Spleen (tissue), 11 donors: ENCODE measurements around the gene ERICH3. TPM values are rescaled to one million over a fixed set of nuclear protein-coding genes. Genes with fewer than 3 reads are reported as not detected.

Experiments
- DNase-seq: peaks from one replicate; pipeline ENCODE4 v3.0.0-alpha.2; 2020
- H3K27ac ChIP-seq, 8 donors: fragments of 200-600 bp; sonication (generic) in 7 of 8; 1 replicate in 4 of 8; 2 replicates in 4 of 8; pipeline versions ENCODE4 v1.5.0 to v1.8.0; 2016 to 2021; ENCODE audit warnings: inconsistent platforms in 4 of 8, mild to moderate bottlenecking in 4 of 8, moderate library complexity in 1 of 8
- H3K27me3 ChIP-seq, 7 donors: fragments of 200-600 bp; sonication (generic) in 6 of 7; replicated peaks in 1 of 7; 1 replicate in 4 of 7; 2 replicates in 3 of 7; pipeline versions ENCODE4 v1.5.0 to v1.8.0; 2016 to 2021; ENCODE audit warnings: inconsistent platforms in 3 of 7, mild to moderate bottlenecking in 1 of 7
- H3K36me3 ChIP-seq, 6 donors: fragments of 200-600 bp; sonication (generic) in 5 of 6; 1 replicate in 4 of 6; 2 replicates in 2 of 6; pipeline versions ENCODE4 v1.5.0 to v1.8.0; 2016 to 2021; ENCODE audit warnings: inconsistent platforms in 2 of 6
- H3K4me1 ChIP-seq, 6 donors: fragments of 200-600 bp; sonication (generic) in 5 of 6; 1 replicate in 3 of 6; 2 replicates in 3 of 6; pipeline versions ENCODE4 v1.5.0 to v1.8.0; 2016 to 2021; ENCODE audit warnings: inconsistent platforms in 3 of 6
- H3K4me3 ChIP-seq, 8 donors: fragments of 200-600 bp; sonication (generic) in 7 of 8; 1 replicate in 4 of 8; 2 replicates in 4 of 8; pipeline versions ENCODE4 v1.5.0 to v1.8.0; 2016 to 2021; ENCODE audit warnings: inconsistent platforms in 4 of 8, mild to moderate bottlenecking in 4 of 8, moderate library complexity in 2 of 8
- H3K9me3 ChIP-seq, 8 donors: fragments of 200-600 bp; sonication (generic) in 7 of 8; 1 replicate in 4 of 8; 2 replicates in 4 of 8; pipeline versions ENCODE4 v1.5.0 to v1.8.0; 2016 to 2021; ENCODE audit warnings: inconsistent platforms in 4 of 8
- CTCF ChIP-seq, 11 experiments: fragments of 200-600 bp in 7 of 11; fragments of 450-650 bp in 4 of 11; sonication (generic) in 4 of 11; IDR thresholded peaks in 8 of 11; conservative IDR thresholded peaks in 3 of 11; 1 replicate in 7 of 11; 2 replicates in 4 of 11; pipeline versions ENCODE4 v1.4.0 to v1.8.0; 2016 to 2021; ENCODE audit warnings: antibody characterized with exemption in 11 of 11, inconsistent platforms in 4 of 11, mild to moderate bottlenecking in 1 of 11
- POLR2A ChIP-seq, 3 donors: fragments of 450-650 bp; IDR thresholded peaks; one replicate each; pipeline ENCODE4 v1.5.1; 2017; ENCODE audit warnings: antibody characterized with exemption in 3 of 3, mild to moderate bottlenecking in 1 of 3
- POLR2AphosphoS5 ChIP-seq, 3 donors: sonication (generic); formaldehyde crosslinking; IDR thresholded peaks; one replicate each; pipeline ENCODE4 v1.5.1; 2017; ENCODE audit warnings: antibody characterized with exemption in 3 of 3
- WGBS, 5 donors: extraction: QIAGEN DNeasy Blood & Tissue Kit in 3 of 5; methylation state at CpG; one replicate each; pipeline versions ENCODE4 v1.1.5 to v1.1.7; 2013 to 2018; 5-methylcytosine and 5-hydroxymethylcytosine counted together
- intact Hi-C: fragments of 100-400 bp; cut with DNase I; formaldehyde crosslinking; loops from one replicate; pipeline ENCODE4 v1.15.0; 2023; ENCODE audit warnings: low total_unique reads
- polyA plus RNA-seq, 3 donors: library from polyadenylated mRNA; stranded (reverse); fragments of 200-250 nt; gene quantifications; one replicate each; pipeline ENCODE4 v1.2.1, GENCODE V29; 2013
- total RNA-seq, 7 donors: library from RNA; depleted of rRNA in 3 of 7; stranded (reverse); fragments of >200 nt in 3 of 7; fragmentation: NEBNext Ultra II Directional in 4 of 7; extraction: Animal tissue kit (Norgen Biotek cat#: 25700) in 4 of 7; gene quantifications; one replicate each; pipeline versions ENCODE4 v1.1.0 to v1.2.1, GENCODE V29; 2016 to 2021
- donor health status: healthy with polysubstance abuse.
- donor health status: DM: no; HTN: no; CAD: no; lungs with moderate emphysema.
- donor health status: DM: no; HTN: no; CAD: no.
- donor health status: Bipolar disorder and iron deficiency.
- donor health status: healthy.
- donor health status: DM: no; HTN: no; CAD: no.
- donor health status: DM: yes; HTN: yes; CAD: no.

The ERICH3 gene
- total and polyA plus RNA-seq, 10 donors, result 0.15 to 0.65 (median 0.35) TPM; not detected in 1

DNA sequence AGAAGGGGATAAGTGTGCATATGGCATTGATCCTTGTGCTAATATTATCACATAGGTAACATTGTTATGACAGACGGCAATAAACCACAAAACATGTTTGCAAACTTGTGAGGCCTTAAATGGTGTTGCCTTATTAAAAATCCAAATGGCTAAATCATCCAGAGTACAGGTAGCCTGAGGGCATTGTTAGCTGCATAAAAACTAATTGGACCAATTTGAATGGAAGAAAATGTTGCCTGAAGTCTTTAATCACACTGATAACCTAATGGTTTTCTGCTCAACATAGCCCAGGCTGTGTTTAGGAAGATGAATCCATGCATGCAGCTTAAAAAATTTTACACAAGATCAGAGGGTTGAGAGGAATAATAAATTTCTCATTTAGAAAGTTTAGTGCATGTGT lies 141.8 kb downstream of the ERICH3 start:
- WGBS, 5 donors, result 76 to 90% (median 88%) methylated on average over 1 of the region's 1 CpG
- no peak for DNase-seq
- H3K9me3 ChIP-seq, result no peaks in the 10 kb centered on the region
- H3K4me1 ChIP-seq, result no peaks in the 10 kb centered on the region
- no peaks in the 10 kb centered on the region for H3K36me3 ChIP-seq
- peaks cover 0 to 3% (median 0%) of the 10 kb centered on the region in 7 donors for H3K27me3 ChIP-seq
- H3K27ac ChIP-seq, result no peak overlapping the region
- intact Hi-C loops, result no loop called here
- no peak for TF ChIP-seq CTCF (IDR thresholded peaks at IDR 0.05 in 8 of 11, conservative IDR thresholded peaks at IDR 0.05 in 3 of 11)
- no peak for TF ChIP-seq POLR2AphosphoS5 (IDR thresholded peaks at IDR 0.05)
- no peak for TF ChIP-seq POLR2A (IDR thresholded peaks at IDR 0.05)
- H3K4me3 ChIP-seq, result no peak overlapping the region

- H3K27ac ChIP-seq, result no peak overlapping the region
- intact Hi-C loops, result no loop called here
- TF ChIP-seq POLR2A (IDR thresholded peaks at IDR 0.05) (no peak), POLR2AphosphoS5 (IDR thresholded peaks at IDR 0.05) (no peak), CTCF (IDR thresholded peaks at IDR 0.05 in 8 of 11, conservative IDR thresholded peaks at IDR 0.05 in 3 of 11) (no peak)
Measured at GRCh38 chr1:74530892-74531291, 142.7 kb downstream of the ERICH3 start.

GRCh38 chr1:74528123-74528522 lies 145.5 kb downstream of the ERICH3 start:
- Histone ChIP-seq H3K36me3 (no peaks in the 10 kb centered on the region), H3K9me3 (no peaks in the 10 kb centered on the region), H3K27me3 (peaks cover 0 to 3% (median 0%) of the 10 kb centered on the region in 7 donors), H3K4me3 (no peak overlapping the region), H3K4me1 (no peaks in the 10 kb centered on the region), H3K27ac (no peak overlapping the region)
- WGBS, 5 donors, result 83 to 96% (median 86%) methylated on average over 4 of the region's 4 CpGs
- TF ChIP-seq CTCF (IDR thresholded peaks at IDR 0.05 in 8 of 11, conservative IDR thresholded peaks at IDR 0.05 in 3 of 11) (no peak), POLR2A (IDR thresholded peaks at IDR 0.05) (no peak), POLR2AphosphoS5 (IDR thresholded peaks at IDR 0.05) (no peak)
- peak; percentile 58 for DNase-seq
- intact Hi-C loops, result no loop called here

More at GRCh38 chr1:74530892-74531291, 142.7 kb downstream of the ERICH3 start:
- no peak for DNase-seq
- Histone ChIP-seq H3K9me3 (no peaks in the 10 kb centered on the region), H3K27me3 (peaks cover 0 to 3% (median 0%) of the 10 kb centered on the region in 7 donors), H3K4me3 (no peak overlapping the region), H3K4me1 (no peaks in the 10 kb centered on the region), H3K36me3 (no peaks in the 10 kb centered on the region)

DNA sequence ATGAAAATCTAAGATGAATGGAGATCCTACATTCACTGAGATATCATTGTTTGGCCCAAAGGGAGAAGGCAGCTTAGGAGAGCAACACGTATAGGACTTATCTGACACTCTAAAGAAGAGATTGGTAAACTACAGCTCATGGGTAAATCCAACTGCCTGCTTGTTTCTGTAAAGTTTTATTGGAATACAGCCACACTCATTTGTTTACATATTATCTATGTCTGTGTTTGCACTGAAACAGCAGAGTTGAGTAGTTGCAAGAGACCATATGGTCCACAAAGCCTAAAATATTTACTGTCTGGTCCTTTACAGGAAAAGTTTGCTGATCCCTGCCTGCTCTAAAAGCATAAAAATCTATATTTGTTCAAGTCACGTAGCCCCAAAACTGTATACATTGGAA lies 146.9 kb downstream of the ERICH3 start:
- H3K4me1 ChIP-seq, result no peaks in the 10 kb centered on the region
- no peaks in the 10 kb centered on the region for H3K9me3 ChIP-seq
- H3K27ac ChIP-seq, result no peak overlapping the region
- H3K36me3 ChIP-seq, result no peaks in the 10 kb centered on the region
- WGBS, 5 donors, result 65 to 80% (median 71%) methylated on average over 2 of the region's 2 CpGs
- no peak for TF ChIP-seq POLR2AphosphoS5 (IDR thresholded peaks at IDR 0.05)
- TF ChIP-seq CTCF (IDR thresholded peaks at IDR 0.05 in 8 of 11, conservative IDR thresholded peaks at IDR 0.05 in 3 of 11), result no peak
- no peak for TF ChIP-seq POLR2A (IDR thresholded peaks at IDR 0.05)
- peaks cover 0 to 3% (median 0%) of the 10 kb centered on the region in 7 donors for H3K27me3 ChIP-seq
- H3K4me3 ChIP-seq, result no peak overlapping the region
- DNase-seq, result no peak
- intact Hi-C loops, result no loop called here
